ENCODE data around the gene SCYL1.

DNA sequence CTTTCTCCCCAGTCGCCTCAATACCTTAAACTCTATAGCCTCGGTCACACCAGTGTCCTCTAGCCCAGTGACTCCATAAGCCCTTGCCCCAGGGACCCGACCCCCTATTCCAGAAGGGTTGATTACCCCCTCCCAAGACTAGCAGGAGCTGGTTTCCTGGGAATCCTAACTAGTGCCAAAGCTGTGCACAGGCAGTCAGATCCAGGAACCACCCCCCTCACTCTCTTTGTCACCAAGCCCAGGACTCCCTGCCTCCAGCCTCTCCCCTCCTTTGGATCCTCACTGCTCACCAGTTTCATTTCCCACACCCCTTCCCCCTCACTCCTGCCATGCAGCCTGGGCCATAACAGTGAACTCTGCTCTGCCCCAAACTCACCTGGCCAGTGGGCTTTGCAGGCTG lies 23.5 kb downstream of the SCYL1 start:
- TF ChIP-seq, protein P1, sequence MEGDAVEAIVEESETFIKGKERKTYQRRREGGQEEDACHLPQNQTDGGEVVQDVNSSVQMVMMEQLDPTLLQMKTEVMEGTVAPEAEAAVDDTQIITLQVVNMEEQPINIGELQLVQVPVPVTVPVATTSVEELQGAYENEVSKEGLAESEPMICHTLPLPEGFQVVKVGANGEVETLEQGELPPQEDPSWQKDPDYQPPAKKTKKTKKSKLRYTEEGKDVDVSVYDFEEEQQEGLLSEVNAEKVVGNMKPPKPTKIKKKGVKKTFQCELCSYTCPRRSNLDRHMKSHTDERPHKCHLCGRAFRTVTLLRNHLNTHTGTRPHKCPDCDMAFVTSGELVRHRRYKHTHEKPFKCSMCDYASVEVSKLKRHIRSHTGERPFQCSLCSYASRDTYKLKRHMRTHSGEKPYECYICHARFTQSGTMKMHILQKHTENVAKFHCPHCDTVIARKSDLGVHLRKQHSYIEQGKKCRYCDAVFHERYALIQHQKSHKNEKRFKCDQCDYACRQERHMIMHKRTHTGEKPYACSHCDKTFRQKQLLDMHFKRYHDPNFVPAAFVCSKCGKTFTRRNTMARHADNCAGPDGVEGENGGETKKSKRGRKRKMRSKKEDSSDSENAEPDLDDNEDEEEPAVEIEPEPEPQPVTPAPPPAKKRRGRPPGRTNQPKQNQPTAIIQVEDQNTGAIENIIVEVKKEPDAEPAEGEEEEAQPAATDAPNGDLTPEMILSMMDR (IDR thresholded peaks at IDR 0.05): no peak
- TF ChIP-seq POLR2AphosphoS5 (IDR thresholded peaks at IDR 0.05): no peak
